Measurements from ENCODE around the gene RFXANK. TPM values are rescaled to one million over a fixed set of nuclear protein-coding genes. Genes with fewer than 3 reads are reported as not detected.
A peak's percentile ranks its signal among the peaks of the same experiment; 100 is the strongest.

The RFXANK gene
- total and polyA plus RNA-seq, 9 of the 15 experiments (the other 6 are each of a cell fraction or from before 2014, with no cell fraction given), result 68.6 to 181 (median 150) TPM

DNA sequence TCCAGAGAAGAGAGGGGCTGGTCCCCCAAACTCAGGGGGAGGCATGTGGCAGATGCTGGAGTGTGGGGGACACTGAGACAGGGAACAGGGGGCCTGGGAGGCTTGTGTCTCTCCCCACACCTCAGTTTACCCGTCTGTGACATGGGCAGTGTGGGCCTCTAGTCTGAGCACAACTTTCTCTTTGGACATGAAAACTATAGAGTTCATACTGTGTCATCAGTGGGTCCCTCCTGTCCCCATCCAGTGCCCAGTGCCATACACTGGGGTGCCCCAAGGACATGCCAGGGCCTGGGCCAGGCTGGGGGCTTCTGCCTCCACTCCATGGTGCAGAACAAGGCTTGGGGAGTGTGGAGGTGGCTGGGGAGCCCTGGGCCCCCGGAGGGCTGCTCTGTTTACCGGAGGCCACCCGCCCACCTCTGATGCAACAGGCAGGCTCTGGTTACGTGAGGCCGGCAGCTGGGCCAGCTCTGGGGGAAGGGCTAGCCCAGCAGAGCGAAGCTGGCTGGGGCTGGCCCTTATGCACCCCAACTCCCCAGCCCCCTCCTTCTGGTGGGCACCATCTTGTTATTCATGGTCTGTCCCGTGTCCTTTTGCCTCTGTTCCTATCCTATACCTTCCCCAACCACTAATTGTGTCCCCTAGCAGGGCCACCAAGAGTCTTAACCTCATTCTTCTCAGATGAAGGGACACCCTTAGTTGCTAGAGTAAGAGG is 20.1 kb upstream of the RFXANK start (continued):
- TF ChIP-seq, protein P1, sequence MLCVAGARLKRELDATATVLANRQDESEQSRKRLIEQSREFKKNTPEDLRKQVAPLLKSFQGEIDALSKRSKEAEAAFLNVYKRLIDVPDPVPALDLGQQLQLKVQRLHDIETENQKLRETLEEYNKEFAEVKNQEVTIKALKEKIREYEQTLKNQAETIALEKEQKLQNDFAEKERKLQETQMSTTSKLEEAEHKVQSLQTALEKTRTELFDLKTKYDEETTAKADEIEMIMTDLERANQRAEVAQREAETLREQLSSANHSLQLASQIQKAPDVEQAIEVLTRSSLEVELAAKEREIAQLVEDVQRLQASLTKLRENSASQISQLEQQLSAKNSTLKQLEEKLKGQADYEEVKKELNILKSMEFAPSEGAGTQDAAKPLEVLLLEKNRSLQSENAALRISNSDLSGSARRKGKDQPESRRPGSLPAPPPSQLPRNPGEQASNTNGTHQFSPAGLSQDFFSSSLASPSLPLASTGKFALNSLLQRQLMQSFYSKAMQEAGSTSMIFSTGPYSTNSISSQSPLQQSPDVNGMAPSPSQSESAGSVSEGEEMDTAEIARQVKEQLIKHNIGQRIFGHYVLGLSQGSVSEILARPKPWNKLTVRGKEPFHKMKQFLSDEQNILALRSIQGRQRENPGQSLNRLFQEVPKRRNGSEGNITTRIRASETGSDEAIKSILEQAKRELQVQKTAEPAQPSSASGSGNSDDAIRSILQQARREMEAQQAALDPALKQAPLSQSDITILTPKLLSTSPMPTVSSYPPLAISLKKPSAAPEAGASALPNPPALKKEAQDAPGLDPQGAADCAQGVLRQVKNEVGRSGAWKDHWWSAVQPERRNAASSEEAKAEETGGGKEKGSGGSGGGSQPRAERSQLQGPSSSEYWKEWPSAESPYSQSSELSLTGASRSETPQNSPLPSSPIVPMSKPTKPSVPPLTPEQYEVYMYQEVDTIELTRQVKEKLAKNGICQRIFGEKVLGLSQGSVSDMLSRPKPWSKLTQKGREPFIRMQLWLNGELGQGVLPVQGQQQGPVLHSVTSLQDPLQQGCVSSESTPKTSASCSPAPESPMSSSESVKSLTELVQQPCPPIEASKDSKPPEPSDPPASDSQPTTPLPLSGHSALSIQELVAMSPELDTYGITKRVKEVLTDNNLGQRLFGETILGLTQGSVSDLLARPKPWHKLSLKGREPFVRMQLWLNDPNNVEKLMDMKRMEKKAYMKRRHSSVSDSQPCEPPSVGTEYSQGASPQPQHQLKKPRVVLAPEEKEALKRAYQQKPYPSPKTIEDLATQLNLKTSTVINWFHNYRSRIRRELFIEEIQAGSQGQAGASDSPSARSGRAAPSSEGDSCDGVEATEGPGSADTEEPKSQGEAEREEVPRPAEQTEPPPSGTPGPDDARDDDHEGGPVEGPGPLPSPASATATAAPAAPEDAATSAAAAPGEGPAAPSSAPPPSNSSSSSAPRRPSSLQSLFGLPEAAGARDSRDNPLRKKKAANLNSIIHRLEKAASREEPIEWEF (CRISPR knock-in tag; IDR thresholded peaks at IDR 0.05), result no peak
- TF ChIP-seq PTBP1 (IDR thresholded peaks at IDR 0.05; ENCODE audit: low read depth, low read length), result peak; percentile 91
- TF ChIP-seq ZNF134 (CRISPR knock-in tag; conservative IDR thresholded peaks at IDR 0.05), result no peak
- no peak for TF ChIP-seq PRDM10 (IDR thresholded peaks at IDR 0.05; ENCODE audit: partially characterized antibody)
- TF ChIP-seq EP400 (IDR thresholded peaks at IDR 0.05), result peak; percentile 64; the same call in 1 of the 2 replicates
- TF ChIP-seq FOXJ2 (tag; IDR thresholded peaks at IDR 0.05), result peak; percentile 56; the same call in 1 of the 2 replicates
- TF ChIP-seq, protein P2, sequence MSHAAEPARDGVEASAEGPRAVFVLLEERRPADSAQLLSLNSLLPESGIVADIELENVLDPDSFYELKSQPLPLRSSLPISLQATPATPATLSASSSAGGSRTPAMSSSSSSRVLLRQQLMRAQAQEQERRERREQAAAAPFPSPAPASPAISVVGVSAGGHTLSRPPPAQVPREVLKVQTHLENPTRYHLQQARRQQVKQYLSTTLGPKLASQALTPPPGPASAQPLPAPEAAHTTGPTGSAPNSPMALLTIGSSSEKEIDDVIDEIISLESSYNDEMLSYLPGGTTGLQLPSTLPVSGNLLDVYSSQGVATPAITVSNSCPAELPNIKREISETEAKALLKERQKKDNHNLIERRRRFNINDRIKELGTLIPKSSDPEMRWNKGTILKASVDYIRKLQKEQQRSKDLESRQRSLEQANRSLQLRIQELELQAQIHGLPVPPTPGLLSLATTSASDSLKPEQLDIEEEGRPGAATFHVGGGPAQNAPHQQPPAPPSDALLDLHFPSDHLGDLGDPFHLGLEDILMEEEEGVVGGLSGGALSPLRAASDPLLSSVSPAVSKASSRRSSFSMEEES (CRISPR knock-in tag; IDR thresholded peaks at IDR 0.05), result no peak
- no peak for TF ChIP-seq HEY1 (CRISPR knock-in tag; IDR thresholded peaks at IDR 0.05; ENCODE audit: borderline replicate concordance)
- peak; percentile 57; the same call in 1 of the 2 replicates for TF ChIP-seq ZBTB33 (CRISPR knock-in tag; IDR thresholded peaks at IDR 0.05)
- TF ChIP-seq TRIM24 (IDR thresholded peaks at IDR 0.05), result peak; percentile 34 to 65; a peak in 2 of 4 replicates
- TF ChIP-seq LEF1 (IDR thresholded peaks at IDR 0.05), result peak; percentile 72; the same call in 1 of the 2 replicates
- no peak for TF ChIP-seq HNRNPH1 (optimal IDR thresholded peaks at IDR 0.05; ENCODE audit: low read depth, low read length)
- TF ChIP-seq SMAD4 (CRISPR knock-in tag; conservative IDR thresholded peaks at IDR 0.05), result peak; percentile 67
- no peak for TF ChIP-seq MEF2A (IDR thresholded peaks at IDR 0.05; ENCODE audit: control insufficient read depth, low read depth, low read length)

All from K562 (cell line).